ENCODE results near the gene CDC5L.

CDC5L gene

GRCh38 chr6:44473393-44474189 lies 86.1 kb downstream of the CDC5L start:
- Histone ChIP-seq H3K27me3 (ENCODE audit: insufficient read depth, low read length) (peaks cover 5% of the 10 kb centered on the region; the same call in 1 of the 2 replicates), H2AFZ (ENCODE audit: low read length) (no peak overlapping the region), H4K20me1 (ENCODE audit: insufficient read depth, low read length) (no peaks in the 10 kb centered on the region), H3K36me3 (ENCODE audit: insufficient read depth, low read length) (no peaks in the 10 kb centered on the region), H3K9me2 (ENCODE audit: low read depth, low read length) (no peaks in the 10 kb centered on the region), H3K79me2 (ENCODE audit: insufficient read depth, low read length) (no peaks in the 10 kb centered on the region), H3K4me2 (ENCODE audit: low read length) (no peak overlapping the region), H3K4me3 (ENCODE audit: low read depth, low read length, poor library complexity, severe bottlenecking) (no peak overlapping the region), H3K4me1 (ENCODE audit: insufficient read depth, low read length, severe bottlenecking) (no peaks in the 10 kb centered on the region), H3K9ac (ENCODE audit: low read length) (no peak overlapping the region), H3K9me3 (ENCODE audit: low read length) (no peaks in the 10 kb centered on the region), H3K27ac (ENCODE audit: low read depth, low read length, poor library complexity, severe bottlenecking) (no peak overlapping the region), H3F3A (ENCODE audit: insufficient read depth, low read length) (no peaks in the 10 kb centered on the region)
- TF ChIP-seq EZH2 (IDR thresholded peaks at IDR 0.05; ENCODE audit: borderline replicate concordance, low read length), result no peak
- no peak for TF ChIP-seq CTCF (IDR thresholded peaks at IDR 0.05; ENCODE audit: low read length)

- H3K36me3 ChIP-seq (ENCODE audit: insufficient read depth, low read length), result no peaks in the 10 kb centered on the region
- no peaks in the 10 kb centered on the region for H3K79me2 ChIP-seq (ENCODE audit: insufficient read depth, low read length)
- peaks cover 5% of the 10 kb centered on the region; the same call in 1 of the 2 replicates for H3K27me3 ChIP-seq (ENCODE audit: insufficient read depth, low read length)
Observed at GRCh38 chr6:44474190-44474631, 86.7 kb downstream of the CDC5L start.

GRCh38 chr6:44474643-44475042 lies 87.1 kb downstream of the CDC5L start:
- Histone ChIP-seq H3K4me3 (ENCODE audit: low read depth, low read length, poor library complexity, severe bottlenecking) (no peak overlapping the region), H3K27me3 (ENCODE audit: insufficient read depth, low read length) (peaks cover 5% of the 10 kb centered on the region; the same call in 1 of the 2 replicates), H3K9ac (ENCODE audit: low read length) (no peak overlapping the region), H3K9me3 (ENCODE audit: low read length) (no peaks in the 10 kb centered on the region), H3K36me3 (ENCODE audit: insufficient read depth, low read length) (no peaks in the 10 kb centered on the region), H3K9me2 (ENCODE audit: low read depth, low read length) (no peaks in the 10 kb centered on the region), H3K79me2 (ENCODE audit: insufficient read depth, low read length) (no peaks in the 10 kb centered on the region), H2AFZ (ENCODE audit: low read length) (no peak overlapping the region), H3K27ac (ENCODE audit: low read depth, low read length, poor library complexity, severe bottlenecking) (no peak overlapping the region), H3K4me2 (ENCODE audit: low read length) (no peak overlapping the region), H3K4me1 (ENCODE audit: insufficient read depth, low read length, severe bottlenecking) (no peaks in the 10 kb centered on the region), H4K20me1 (ENCODE audit: insufficient read depth, low read length) (no peaks in the 10 kb centered on the region), H3F3A (ENCODE audit: insufficient read depth, low read length) (no peaks in the 10 kb centered on the region)
- TF ChIP-seq CTCF (IDR thresholded peaks at IDR 0.05; ENCODE audit: low read length), result no peak
- no peak for TF ChIP-seq EZH2 (IDR thresholded peaks at IDR 0.05; ENCODE audit: borderline replicate concordance, low read length)

More at GRCh38 chr6:44474190-44474631, 86.7 kb downstream of the CDC5L start:
- no peaks in the 10 kb centered on the region for H3F3A ChIP-seq (ENCODE audit: insufficient read depth, low read length)
- H3K9me3 ChIP-seq (ENCODE audit: low read length), result no peaks in the 10 kb centered on the region
- TF ChIP-seq EZH2 (IDR thresholded peaks at IDR 0.05; ENCODE audit: borderline replicate concordance, low read length) (no peak), CTCF (IDR thresholded peaks at IDR 0.05; ENCODE audit: low read length) (no peak)
- no peaks in the 10 kb centered on the region for H4K20me1 ChIP-seq (ENCODE audit: insufficient read depth, low read length)
- H3K4me1 ChIP-seq (ENCODE audit: insufficient read depth, low read length, severe bottlenecking), result no peaks in the 10 kb centered on the region
- no peak overlapping the region for H2AFZ ChIP-seq (ENCODE audit: low read length)
- H3K9ac ChIP-seq (ENCODE audit: low read length), result no peak overlapping the region
- H3K9me2 ChIP-seq (ENCODE audit: low read depth, low read length), result no peaks in the 10 kb centered on the region
- no peak overlapping the region for H3K4me2 ChIP-seq (ENCODE audit: low read length)
- no peak overlapping the region for H3K27ac ChIP-seq (ENCODE audit: low read depth, low read length, poor library complexity, severe bottlenecking)
- no peak overlapping the region for H3K4me3 ChIP-seq (ENCODE audit: low read depth, low read length, poor library complexity, severe bottlenecking)

All from OCI-LY1 (cell line).